GM18499 (cell line): Measurements from ENCODE around the gene TMEM234.

Experiments used
- ATAC-seq: cut with Tn5 transposase; IDR thresholded peaks from one replicate; pipeline ENCODE4 v1.9.1; 2021; ENCODE audit warnings: moderate number of reproducible peaks; ENCODE audit not compliant: insufficient read depth, unreplicated experiment

TMEM234 gene

DNA sequence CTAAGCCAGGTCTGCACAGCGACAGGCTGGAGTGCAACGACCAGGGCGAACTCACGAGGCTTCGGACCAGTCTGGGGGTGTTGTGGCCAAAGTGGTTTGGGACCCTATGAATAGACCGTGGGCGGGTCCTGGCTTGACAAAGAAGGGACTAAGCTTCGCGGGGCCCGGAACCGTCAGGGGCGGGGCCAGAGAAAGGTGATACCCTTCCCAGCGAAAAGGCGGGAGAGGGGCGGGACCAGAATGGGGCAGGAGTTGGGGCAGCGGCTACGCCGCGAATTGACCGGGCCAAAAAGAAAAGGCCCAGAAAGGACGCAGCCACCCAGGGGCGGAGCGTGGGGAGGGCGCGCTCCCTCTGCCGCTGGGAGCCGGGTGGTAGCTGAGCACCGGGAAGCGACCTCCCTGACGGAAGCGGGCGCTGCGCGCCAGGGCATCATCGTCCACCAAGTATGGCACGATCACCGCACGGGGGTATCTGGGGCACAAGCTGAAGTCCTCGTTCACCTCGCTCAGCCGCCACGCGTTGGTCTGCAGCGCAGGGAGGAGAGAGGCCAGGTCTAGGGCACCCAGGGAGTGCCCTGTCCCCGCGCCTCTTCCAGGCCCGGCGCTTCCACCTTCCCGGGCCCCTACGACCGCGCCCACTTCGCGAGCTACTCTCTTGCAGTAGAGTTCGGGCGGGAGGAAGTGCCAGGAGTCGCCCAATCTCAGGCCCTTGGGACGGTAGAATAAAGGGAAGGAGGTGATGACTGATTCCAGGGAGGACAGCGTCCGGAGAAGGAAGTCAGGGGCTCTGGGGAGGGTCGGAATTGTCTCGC lies 18.2 kb upstream of the TMEM234 start:
- ATAC-seq, result no peak

DNA sequence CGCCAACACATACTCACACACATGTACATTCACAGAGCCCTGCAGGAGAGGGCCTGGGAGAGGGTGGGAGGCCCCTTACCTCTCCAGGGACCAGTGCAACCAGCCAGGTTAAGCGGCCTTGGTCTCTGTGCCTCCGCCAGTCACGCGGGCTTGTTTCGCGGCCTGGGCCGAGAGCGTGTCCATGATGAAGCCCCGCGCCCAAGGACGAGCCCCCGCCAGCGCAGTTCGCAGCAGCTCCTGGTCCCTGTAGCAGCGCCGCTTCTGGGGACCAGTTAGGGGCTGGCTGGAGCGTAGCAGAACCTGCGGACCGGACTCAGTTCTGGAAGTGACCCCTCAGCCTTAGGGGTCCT lies 17.6 kb upstream of the TMEM234 start:
- ATAC-seq, result no peak

GRCh38 chr1:32239337-32239736 lies 17.2 kb upstream of the TMEM234 start:
- ATAC-seq, result no peak

- no peak for ATAC-seq
Measured at GRCh38 chr1:32234792-32235191, 12.6 kb upstream of the TMEM234 start.

- ATAC-seq, result no peak
Measured at GRCh38 chr1:32232558-32233304, 10.6 kb upstream of the TMEM234 start.

GRCh38 chr1:32231843-32232432 lies 9.8 kb upstream of the TMEM234 start:
- ATAC-seq, result no peak

- no peak for ATAC-seq
Measured at GRCh38 chr1:32228771-32229170, 6.6 kb upstream of the TMEM234 start.

GRCh38 chr1:32224285-32224684 lies 2.1 kb upstream of the TMEM234 start:
- no peak for ATAC-seq

DNA sequence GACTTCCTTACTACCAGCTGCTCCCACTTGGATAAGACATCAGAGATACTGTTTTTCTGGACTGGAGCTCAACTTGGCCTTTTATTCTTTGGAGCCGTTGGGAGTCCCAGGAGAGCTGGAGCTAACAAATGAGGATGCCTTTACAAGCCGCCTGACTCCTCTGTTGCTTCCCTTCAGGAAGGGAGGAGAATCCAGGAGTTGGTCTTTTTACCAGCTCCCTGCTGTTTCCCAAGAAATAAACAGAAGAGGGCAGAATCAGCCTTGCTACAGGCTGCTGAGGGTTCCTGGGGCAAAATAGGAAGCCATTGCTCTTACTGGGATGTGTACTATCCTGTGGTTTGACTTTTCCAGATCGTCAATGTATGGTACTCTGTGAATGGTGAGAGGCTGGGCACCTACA lies 1.5 kb upstream of the TMEM234 start:
- no peak for ATAC-seq

DNA sequence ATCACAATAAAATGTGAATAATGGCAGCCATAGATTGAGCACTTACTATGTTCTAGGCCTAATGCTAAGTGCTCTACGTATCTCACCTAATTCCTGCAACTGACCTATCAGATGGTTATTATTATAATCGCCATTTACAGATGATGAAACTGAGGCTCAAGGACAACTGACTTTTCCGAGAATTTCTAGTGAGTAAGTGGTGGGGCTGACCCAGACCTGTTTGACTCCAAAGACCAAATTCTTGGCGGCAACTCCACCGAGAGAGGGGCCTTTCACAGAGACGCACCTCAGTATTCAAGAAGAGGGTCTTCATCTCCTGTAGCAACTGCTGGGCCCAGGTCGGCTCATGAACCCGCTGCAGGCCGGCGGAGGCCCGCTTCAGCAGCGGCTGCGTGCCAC lies 573 bp downstream of the TMEM234 start:
- no peak for ATAC-seq

DNA sequence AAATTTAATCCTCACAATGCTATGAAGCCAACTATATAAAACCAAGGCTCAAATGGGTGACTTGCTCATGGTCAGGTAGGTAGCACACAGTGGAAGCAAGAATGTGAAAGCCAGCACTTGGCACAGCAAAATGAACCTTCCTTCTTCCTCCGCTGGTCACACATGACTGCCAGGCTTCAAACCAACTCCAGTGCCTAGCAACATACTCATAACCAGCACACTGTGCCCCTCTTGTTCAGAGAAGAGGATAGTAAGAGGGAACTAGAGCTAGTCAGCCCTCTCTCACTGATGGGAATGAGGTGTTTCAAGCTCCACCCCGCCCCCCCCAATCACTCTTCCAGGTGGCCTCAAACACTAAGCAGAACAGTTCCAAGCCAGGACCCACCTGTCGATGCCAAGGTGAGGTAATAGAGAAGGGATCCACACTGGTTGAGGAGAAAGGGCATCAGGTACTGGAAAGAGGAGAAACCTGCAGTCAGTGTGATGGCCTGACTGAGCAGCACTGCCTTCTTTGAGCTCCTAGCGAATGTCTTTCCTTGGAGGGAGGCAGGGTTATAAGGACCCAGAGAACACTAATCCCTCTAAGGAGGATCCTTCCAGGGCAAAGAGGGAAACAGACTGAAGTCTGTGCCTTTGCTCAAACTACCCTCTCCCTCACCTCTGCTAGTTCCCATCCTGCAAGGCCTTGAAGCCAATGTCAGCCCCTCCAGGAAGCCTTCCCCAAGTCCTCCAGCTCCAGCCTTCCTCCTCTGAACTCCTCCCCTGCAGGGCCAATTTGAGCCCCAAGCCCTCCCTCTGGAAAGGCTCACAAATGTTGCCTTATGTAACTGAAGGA lies 1.2 kb downstream of the TMEM234 start:
- no peak for ATAC-seq

DNA sequence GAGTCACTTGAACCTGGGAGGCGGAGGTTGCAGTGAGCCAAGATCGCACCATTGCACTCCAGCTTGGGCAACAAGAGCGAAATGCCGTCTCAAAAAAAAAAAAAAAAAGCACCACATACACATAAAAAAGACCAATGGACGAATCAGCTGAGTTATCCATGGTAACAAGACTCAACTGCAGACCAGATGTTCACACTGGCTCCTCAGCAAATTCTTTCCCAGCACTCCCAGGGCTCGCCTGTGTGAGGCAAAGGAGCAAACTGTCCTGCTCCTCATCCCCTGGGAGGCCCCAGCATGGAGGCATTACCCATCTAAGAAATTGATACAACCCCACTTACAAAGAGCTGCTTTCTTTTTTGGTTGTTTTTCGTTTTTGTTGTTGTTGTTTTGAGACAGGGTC lies 3.1 kb downstream of the TMEM234 start:
- ATAC-seq, result no peak

GRCh38 chr1:32216566-32216965 lies 5.6 kb downstream of the TMEM234 start:
- ATAC-seq, result no peak

GRCh38 chr1:32215629-32216480 lies 6.3 kb downstream of the TMEM234 start:
- ATAC-seq, result no peak

DNA sequence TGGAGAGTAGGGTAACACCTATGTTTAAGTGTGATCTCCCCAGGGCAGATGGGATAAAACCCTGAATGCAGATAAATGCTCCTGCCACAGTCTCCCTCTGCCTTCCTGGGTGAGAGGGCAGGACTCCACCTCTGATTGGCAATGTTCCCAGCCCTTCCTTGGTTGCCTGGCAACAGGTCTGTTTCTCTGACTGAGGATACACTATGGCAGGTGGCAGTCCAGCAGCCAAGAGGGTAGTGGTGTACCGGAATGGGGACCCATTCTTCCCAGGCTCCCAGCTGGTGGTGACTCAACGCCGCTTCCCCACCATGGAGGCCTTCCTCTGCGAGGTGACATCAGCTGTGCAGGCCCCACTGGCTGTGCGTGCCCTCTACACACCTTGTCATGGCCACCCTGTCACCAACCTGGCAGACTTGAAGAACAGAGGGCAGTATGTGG lies 13.2 kb downstream of the TMEM234 start, which contains the start of gene DCDC2B:
Gene DCDC2B (plus strand): TSS at position 199 of the 438 bp plus-strand sequence. CDS start 5 bp downstream, at position 204.
- no peak for ATAC-seq

- ATAC-seq, result no peak
Measured at GRCh38 chr1:32208469-32208868, 13.7 kb downstream of the TMEM234 start.

DNA sequence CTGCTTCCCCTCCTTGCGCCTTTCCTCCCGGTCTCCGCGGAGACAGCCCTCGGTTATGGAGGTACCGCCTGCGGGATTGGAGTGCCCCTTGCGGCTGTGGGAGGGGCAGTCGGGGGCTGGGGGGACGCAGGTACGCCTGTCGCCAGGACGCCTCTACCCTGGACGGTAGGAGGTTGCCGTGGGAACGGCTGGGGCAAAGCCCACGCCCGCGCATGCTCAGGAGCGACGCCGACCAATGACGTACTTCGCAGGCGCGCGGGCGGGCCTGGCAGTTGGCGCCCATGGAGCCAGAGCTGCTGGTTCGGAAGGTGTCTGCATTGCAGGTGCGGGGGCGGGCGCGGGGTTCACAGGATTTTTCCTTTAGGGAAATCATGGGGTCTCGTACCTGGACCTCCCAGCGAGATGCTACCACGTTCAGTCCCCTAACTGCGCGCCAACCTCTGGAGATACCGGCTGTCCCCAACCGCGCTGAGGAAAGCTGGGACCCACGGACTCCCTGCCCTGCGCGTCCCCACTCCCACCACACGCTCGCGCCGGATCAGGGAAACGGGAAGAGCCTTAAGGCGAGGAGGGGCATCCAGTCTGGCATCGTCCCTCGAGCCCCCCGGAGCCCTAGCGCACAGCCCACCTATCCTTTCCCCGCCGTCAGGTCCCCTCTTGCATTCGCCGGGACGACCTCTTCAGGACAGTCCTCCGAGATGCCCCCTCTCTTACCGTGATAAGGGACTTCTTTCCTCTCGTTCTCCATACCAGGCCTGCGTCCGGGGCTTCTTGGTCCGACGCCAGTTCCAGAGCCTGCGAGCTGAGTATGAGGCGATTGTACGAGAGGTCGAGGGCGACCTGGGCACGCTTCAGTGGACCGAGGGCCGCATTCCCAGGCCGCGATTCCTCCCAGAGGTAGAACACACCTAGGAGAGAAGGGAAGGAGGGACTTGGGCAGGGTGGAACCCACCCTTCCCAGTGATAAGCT lies 16.5 kb downstream of the TMEM234 start, which contains the start of gene IQCC:
Gene IQCC (plus strand): TSS at position 271 of the 970 bp plus-strand sequence. CDS start 11 bp downstream, at position 282.
- ATAC-seq, result no peak

- ATAC-seq, result no peak
Measured at GRCh38 chr1:32204943-32205361, 17.2 kb downstream of the TMEM234 start.
